Heart left ventricle (tissue), 16 donors: ENCODE data around the gene ZNF862. TPM values are rescaled to one million over a fixed set of nuclear protein-coding genes. Genes with fewer than 3 reads are reported as not detected.

Experiments used
- ATAC-seq, 4 donors: fragments of 200-7000 bp; cut with Tn5 transposase; one replicate each; pipeline ENCODE4 v1.9.1; 2020 to 2022; ENCODE audit warnings: moderate library complexity in 4 of 4, mild to moderate bottlenecking in 3 of 4, moderate number of reproducible peaks in 1 of 4
- DNase-seq, 5 donors: peaks; one replicate each; pipeline ENCODE4 v3.0.0-alpha.2; 2020
- H3K27ac ChIP-seq, 12 donors: fragments of 200-600 bp; sonication (generic) in 4 of 12; one replicate each; pipeline versions ENCODE4 v1.5.0 to v1.8.0; 2016 to 2022; ENCODE audit warnings: mild to moderate bottlenecking in 2 of 12
- H3K27me3 ChIP-seq, 9 donors: fragments of 200-600 bp; sonication (generic) in 2 of 9; one replicate each; pipeline versions ENCODE4 v1.5.1 to v1.8.0; 2016 to 2022; ENCODE audit warnings: mild to moderate bottlenecking in 3 of 9
- H3K36me3 ChIP-seq, 9 donors: fragments of 200-600 bp; sonication (generic) in 2 of 9; one replicate each; pipeline versions ENCODE4 v1.5.0 to v1.8.0; 2018 to 2022; ENCODE audit warnings: mild to moderate bottlenecking in 2 of 9
- H3K4me1 ChIP-seq, 12 donors: fragments of 200-600 bp; sonication (generic) in 4 of 12; one replicate each; pipeline versions ENCODE4 v1.5.0 to v1.8.0; 2016 to 2022; ENCODE audit warnings: mild to moderate bottlenecking in 3 of 12
- H3K4me3 ChIP-seq, 12 donors: fragments of 200-600 bp; sonication (generic) in 4 of 12; one replicate each; pipeline versions ENCODE4 v1.5.0 to v1.8.0; 2017 to 2022; ENCODE audit warnings: mild to moderate bottlenecking in 9 of 12, moderate library complexity in 4 of 12
- H3K9me3 ChIP-seq, 12 donors: fragments of 200-600 bp; sonication (generic) in 4 of 12; one replicate each; pipeline versions ENCODE4 v1.5.0 to v1.8.0; 2016 to 2022; ENCODE audit warnings: mild to moderate bottlenecking in 1 of 12
- CTCF ChIP-seq, 12 donors: fragments of 200-600 bp; sonication (generic) in 4 of 12; IDR thresholded peaks; one replicate each; pipeline versions ENCODE4 v1.5.0 to v1.8.0; 2018 to 2022; ENCODE audit warnings: antibody characterized with exemption in 12 of 12, mild to moderate bottlenecking in 5 of 12
- POLR2A ChIP-seq, 2 donors: fragments of 450-650 bp; IDR thresholded peaks; one replicate each; pipeline ENCODE4 v1.6.1; 2017; ENCODE audit warnings: antibody characterized with exemption in 2 of 2, mild to moderate bottlenecking in 2 of 2, moderate library complexity in 2 of 2
- WGBS, 4 donors: extraction: QIAGEN DNeasy Blood & Tissue Kit in 2 of 4; methylation state at CpG; one replicate each; pipeline versions ENCODE4 v1.1.5 to v1.1.7; 2013 to 2018; 5-methylcytosine and 5-hydroxymethylcytosine counted together
- intact Hi-C, 10 donors: fragments of 100-400 bp; cut with DNase I; formaldehyde crosslinking; loops; one replicate each; pipeline versions ENCODE4 v1.11.1 to v1.14.2; 2022
- polyA plus RNA-seq, 2 donors: library from polyadenylated mRNA; stranded (reverse); fragments of 200-250 nt; gene quantifications; one replicate each; pipeline ENCODE4 v1.2.3, GENCODE V29; 2013
- total RNA-seq, 9 donors: library from RNA; depleted of rRNA in 2 of 9; stranded (reverse); fragments of >200 nt in 2 of 9; fragmentation: NEBNext Ultra II Directional in 3 of 9; extraction: Animal tissue kit (Norgen Biotek cat#: 25700) in 3 of 9; gene quantifications; one replicate each; pipeline versions ENCODE4 v1.1.0 to v1.2.4, GENCODE V29; 2016 to 2023
- donor health status: ischemic (EF 13 %, LVEDD 7.1; RV severe dilation, severe dysfunction).
- donor health status: healthy with polysubstance abuse.
- donor health status: DM: no; HTN: yes; CAD: no.
- donor health status: DM: no; HTN: no; CAD: no.
- donor health status: ischemic (EF 25% LVEDD 6.9; RV normal size, moderate dysfunction).
- donor health status: ischemic (EF 25% LVEDD 5.7; RV mildly dilated, moderate dysfunction).
- donor health status: healthy.
- donor health status: DM: yes; HTN: yes; CAD: no.
- donor health status: ischemic (EF 35%, LVEDD 5.7; RV mildly dilated, moderate dysfunction).
- donor health status: nonischemic (EF 11% LVEDD 7.7; RV severe dilation, severe dysfunction).
- donor health status: DM: yes; HTN: yes; CAD: no.
- donor health status: PGD.
- donor health status: ischemic (EF 29% LVEDD 5.4; RV normal size, mild dysfunction).
- donor health status: nonischemic (EF 23%, LVEDD 6.1; RV moderate dilation, normal function).

Gene ZNF862
- total and polyA plus RNA-seq, 11 donors: 6.9 to 18.1 (median 9.1) TPM

- intact Hi-C loops: loop anchor here in 3 of 10 donors (5.0 to 10.0 kb wide), 3 partner anchors 34 to 534 kb away; partner anchors contain the start of genes ZNF467 (in 1 of the 3) and ZNF862 (in 1 of the 3)
- Histone ChIP-seq H3K4me3 (no peak overlapping the region), H3K9me3 (no peaks in the 10 kb centered on the region), H3K4me1 (peaks cover 0 to 61% (median 26%) of the 10 kb centered on the region in 12 donors), H3K27me3 (no peaks in the 10 kb centered on the region), H3K27ac (peak overlapping the region in 1 of 12 donors; percentile 60), H3K36me3 (peaks cover 0 to 11% (median 0%) of the 10 kb centered on the region in 9 donors)
- 75 to 84% (median 78%) methylated on average over 9 to 12 of the region's 12 CpGs for WGBS, 4 donors
- no peak for ATAC-seq
- peak in 3 of 5 donors; percentile 5 to 42 (median 23) for DNase-seq
- TF ChIP-seq CTCF (IDR thresholded peaks at IDR 0.05): no peak
- no peak for TF ChIP-seq POLR2A (IDR thresholded peaks at IDR 0.05)
Measured at GRCh38 chr7:149870701-149871483, 32.7 kb downstream of the ZNF862 start.

GRCh38 chr7:149871576-149871975 lies 33.4 kb downstream of the ZNF862 start:
- peaks cover 0 to 54% (median 24%) of the 10 kb centered on the region in 12 donors for H3K4me1 ChIP-seq

GRCh38 chr7:149872419-149873073 lies 34.4 kb downstream of the ZNF862 start:
- Histone ChIP-seq H3K9me3 (no peaks in the 10 kb centered on the region), H3K27me3 (no peaks in the 10 kb centered on the region), H3K4me3 (peak overlapping the region; percentile 66 to 93 (median 80)), H3K4me1 (peaks cover 0 to 46% (median 23%) of the 10 kb centered on the region in 12 donors), H3K36me3 (peaks cover 0 to 14% (median 0%) of the 10 kb centered on the region in 9 donors), H3K27ac (peak overlapping the region; percentile 79 to 97 (median 93))
- peak; percentile 83 to 91 (median 87) for DNase-seq
- 14 to 19% (median 17%) methylated on average over 13 of the region's 13 CpGs for WGBS, 4 donors
- TF ChIP-seq CTCF (IDR thresholded peaks at IDR 0.05) (peak in 8 of 12 donors; percentile 14 to 52 (median 22)), POLR2A (IDR thresholded peaks at IDR 0.05) (no peak)
- peak; percentile 79 to 89 (median 81) for ATAC-seq
- intact Hi-C loops: loop anchor here in 6 of 10 donors (2.0 to 10.0 kb wide), 4 partner anchors 34 to 532 kb away; partner anchors contain the start of genes ZNF862 (in 4 of the 6) and ZNF467 (in 1 of the 6)

More at GRCh38 chr7:149871576-149871975, 33.4 kb downstream of the ZNF862 start:
- Histone ChIP-seq H3K27ac (peak overlapping the region in 3 of 12 donors; percentile 5 to 95 (median 94)), H3K27me3 (no peaks in the 10 kb centered on the region), H3K36me3 (peaks cover 0 to 10% (median 0%) of the 10 kb centered on the region in 9 donors), H3K4me3 (no peak overlapping the region), H3K9me3 (no peaks in the 10 kb centered on the region)
- intact Hi-C loops: loop anchor here in 3 of 10 donors (5.0 to 10.0 kb wide), 3 partner anchors 34 to 533 kb away; partner anchors contain the start of genes ZNF467 (in 1 of the 3) and ZNF862 (in 1 of the 3)
- TF ChIP-seq POLR2A (IDR thresholded peaks at IDR 0.05) (no peak), CTCF (IDR thresholded peaks at IDR 0.05) (no peak)
- WGBS, 4 donors: 96 to 100% (median 99%) methylated on average over 1 of the region's 1 CpG
- ATAC-seq: no peak
- peak in 1 of 5 donors; percentile 2 for DNase-seq
